T47D (cell line): ENCODE measurements around the gene PTRHD1.
"Not testable (repeated sequence)": the region's sequence is repeated elsewhere in the genome, so short reads cannot be mapped to it uniquely, and the experiment has no call there.

ENCODE experiments used
- DNase-seq, 2 experiments: peaks; one replicate each; pipeline versions ENCODE4 v3.0.0 to v3.0.0-alpha.2; 2011 to 2012; ENCODE audit warnings: low read depth in 1 of 2, low spot score in 1 of 2
- JUND ChIP-seq: IDR thresholded peaks from 2 replicates; pipeline ENCODE4 v1.6.1; 2012; ENCODE audit warnings: low read depth
- in situ Hi-C: cut with HindIII; loops from 2 replicates; pipeline ENCODE4 v1.10.0; 2016; ENCODE audit warnings: low sequenced_read_pairs, low pct_unique_long_range_greater_than_20kb

PTRHD1 gene

GRCh38 chr2:24815171-24815570, 22.0 kb upstream of the PTRHD1 start:
- TF ChIP-seq JUND: no peak
- in situ Hi-C loops: no loop called here
- DNase-seq: no peak

- in situ Hi-C loops: no loop called here
- DNase-seq: no peak
- TF ChIP-seq JUND: no peak
Measured at GRCh38 chr2:24814516-24814915, 21.3 kb upstream of the PTRHD1 start.

GRCh38 chr2:24813691-24814137, 20.5 kb upstream of the PTRHD1 start:
- no peak for TF ChIP-seq JUND
- in situ Hi-C loops: no loop called here
- DNase-seq: no peak

- in situ Hi-C loops: no loop called here
- no peak for TF ChIP-seq JUND
- no peak for DNase-seq
Measured at GRCh38 chr2:24809316-24810007, 16.3 kb upstream of the PTRHD1 start.

- in situ Hi-C loops: no loop called here
- TF ChIP-seq JUND: no peak
- DNase-seq: no peak
Measured at GRCh38 chr2:24806661-24807036, 13.5 kb upstream of the PTRHD1 start.

- in situ Hi-C loops: not testable (repeated sequence)
- DNase-seq: peak in 1 of 2 experiments; percentile 44
Measured at GRCh38 chr2:24805811-24806660, 12.8 kb upstream of the PTRHD1 start.

GRCh38 chr2:24800487-24800886, 7.3 kb upstream of the PTRHD1 start:
- DNase-seq, in situ Hi-C loops: not testable (repeated sequence)

- no peak for DNase-seq
- no peak for TF ChIP-seq JUND
- in situ Hi-C loops: no loop called here
Measured at GRCh38 chr2:24797644-24798043, 4.5 kb upstream of the PTRHD1 start.

GRCh38 chr2:24793761-24794435, 707 bp upstream of the PTRHD1 start:
- DNase-seq: peak in 1 of 2 experiments; percentile 7
- no peak for TF ChIP-seq JUND
- in situ Hi-C loops: no loop called here

GRCh38 chr2:24792542-24792873, 683 bp downstream of the PTRHD1 start:
- no peak for TF ChIP-seq JUND
- in situ Hi-C loops: no loop called here
- no peak for DNase-seq

- no peak for TF ChIP-seq JUND
- no peak for DNase-seq
- in situ Hi-C loops: no loop called here
Measured at GRCh38 chr2:24791452-24791851, 1.7 kb downstream of the PTRHD1 start.

GRCh38 chr2:24788816-24789215, 4.4 kb downstream of the PTRHD1 start:
- in situ Hi-C loops: no loop called here
- TF ChIP-seq JUND: no peak
- no peak for DNase-seq

GRCh38 chr2:24787532-24787931, 5.7 kb downstream of the PTRHD1 start:
- TF ChIP-seq JUND: no peak
- no peak for DNase-seq

More at GRCh38 chr2:24787532-24787931, 5.7 kb downstream of the PTRHD1 start:
- in situ Hi-C loops: no loop called here
